ENCODE data around the gene KLHDC4. TPM values are rescaled to one million over a fixed set of nuclear protein-coding genes. Genes with fewer than 3 reads are reported as not detected.

Gene KLHDC4
- total RNA-seq, 1 experiment from 2014 or later: 76.2 TPM

- no peak overlapping the region for H3K27ac ChIP-seq (ENCODE audit: insufficient read length, low read depth, low read length)
- no CpG with 5 or more reads among the region's 12 CpGs for WGBS (ENCODE audit: extremely low coverage, insufficient read length, low lambda C conversion rate)
Measured at GRCh38 chr16:87728026-87728425, 37.8 kb downstream of the KLHDC4 start.

More at GRCh38 chr16:87728026-87728425, 37.8 kb downstream of the KLHDC4 start:
- no peaks in the 10 kb centered on the region for H3K27me3 Mint-ChIP-seq (ENCODE audit: low read depth)
- H3K4ac ChIP-seq (ENCODE audit: low read depth, low read length): no peak overlapping the region
- no peak overlapping the region for H3K18ac ChIP-seq (ENCODE audit: insufficient read length, low read depth, low read length)
- H2BK12ac ChIP-seq (ENCODE audit: insufficient read length, low read depth, low read length): no peak overlapping the region
- no peaks in the 10 kb centered on the region for H3K9me3 Mint-ChIP-seq
- H2BK120ac ChIP-seq (ENCODE audit: low read depth, low read length, poor library complexity, severe bottlenecking): no peak overlapping the region
- H4K5ac ChIP-seq (ENCODE audit: insufficient read length, low read depth, low read length): no peak overlapping the region
- peaks cover 2% of the 10 kb centered on the region; the same call in 1 of the 2 replicates for H3K79me2 ChIP-seq (ENCODE audit: insufficient read depth, low read length)
- H4K20me1 ChIP-seq (ENCODE audit: control insufficient read depth, insufficient read depth, insufficient read length): no peaks in the 10 kb centered on the region
- no peak overlapping the region for H4K8ac ChIP-seq (replicated peaks; ENCODE audit: insufficient read length, low read depth, low read length)
- no peak overlapping the region for H3K27ac Mint-ChIP-seq
- no peak overlapping the region for H3K4me2 ChIP-seq (ENCODE audit: insufficient read depth, insufficient read length, low read length)
- no peak overlapping the region for H2AK5ac ChIP-seq (ENCODE audit: insufficient read length, low read length)
- H3K9ac ChIP-seq (ENCODE audit: extremely low read depth, insufficient read length, low read length): no peak overlapping the region
- H3K27me3 ChIP-seq (ENCODE audit: insufficient read depth, low read length): no peaks in the 10 kb centered on the region
- no peak overlapping the region for H3K4me3 Mint-ChIP-seq
- no peak overlapping the region for H2AFZ ChIP-seq (ENCODE audit: low read length)
- no peak overlapping the region for H3K23ac ChIP-seq (ENCODE audit: insufficient read length, low read depth, low read length)
- no peak for TF ChIP-seq CTCF (conservative IDR thresholded peaks at IDR 0.05)
- H3K36me3 Mint-ChIP-seq (ENCODE audit: insufficient read depth in 1 of 3, low read depth in 3 of 3): peaks cover 33 to 81% (median 72%) of the 10 kb centered on the region in 3 experiments
- no peak overlapping the region for H3K14ac ChIP-seq (ENCODE audit: insufficient read depth, low read length)
- H3T11ph ChIP-seq (ENCODE audit: low read length): no peak overlapping the region
- no peaks in the 10 kb centered on the region for H3K4me1 Mint-ChIP-seq
- no peak overlapping the region for H2BK15ac ChIP-seq (ENCODE audit: low read depth, low read length)
- no peaks in the 10 kb centered on the region for H3K4me1 ChIP-seq (ENCODE audit: insufficient read depth, low read length)
- H3K23me2 ChIP-seq (ENCODE audit: insufficient read length, low read depth, low read length, poor library complexity, severe bottlenecking): no peaks in the 10 kb centered on the region
- no peak overlapping the region for H2BK20ac ChIP-seq (ENCODE audit: low read depth, low read length, poor library complexity, severe bottlenecking)
- no peak overlapping the region for H2BK5ac ChIP-seq (ENCODE audit: insufficient read length, low read length)
- H3K56ac ChIP-seq (ENCODE audit: insufficient read length, low read depth, low read length): no peak overlapping the region
- H3K79me1 ChIP-seq (ENCODE audit: insufficient read depth, low read depth, low read length, poor library complexity, severe bottlenecking): no peaks in the 10 kb centered on the region
- no peak for DNase-seq
- H3K9me3 ChIP-seq (ENCODE audit: control insufficient read depth, low read depth, low read length): no peaks in the 10 kb centered on the region
- no peak overlapping the region for H4K91ac ChIP-seq (ENCODE audit: insufficient read length, low read depth, low read length)

All from H9 (cell line).